Endometrium (tissue), 2 donors: ENCODE data around the gene TRABD.
"Not testable (repeated sequence)": the region's sequence is repeated elsewhere in the genome, so short reads cannot be mapped to it uniquely, and the experiment has no call there.

ENCODE experiments used
- FAIRE-seq: peaks from 2 replicates; lab custom pipeline; 2012; peaks lifted over from hg19 to GRCh38; lab: Jason Lieb, UNC
- donor health status: control.
- donor health status: control.

TRABD gene

DNA sequence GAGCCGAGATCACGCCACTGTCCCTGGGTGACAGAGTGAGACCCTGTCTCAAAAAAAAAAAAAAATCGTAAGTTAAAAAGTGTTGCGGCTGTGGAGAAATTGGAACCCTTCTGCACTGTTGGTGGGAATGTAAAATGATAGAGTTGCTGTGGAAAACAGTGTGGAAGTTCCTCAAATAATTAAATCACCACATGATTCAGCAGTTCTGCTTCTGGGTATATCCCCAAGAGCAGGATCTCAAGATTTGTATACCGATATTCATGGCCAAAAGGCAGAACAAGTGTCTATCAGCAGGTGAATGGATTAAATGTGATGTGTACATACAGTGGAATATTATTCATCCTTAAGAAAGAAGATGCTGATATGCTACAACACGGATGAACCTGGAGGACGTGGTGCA lies 18.9 kb downstream of the TRABD start:
- FAIRE-seq: no peak

DNA sequence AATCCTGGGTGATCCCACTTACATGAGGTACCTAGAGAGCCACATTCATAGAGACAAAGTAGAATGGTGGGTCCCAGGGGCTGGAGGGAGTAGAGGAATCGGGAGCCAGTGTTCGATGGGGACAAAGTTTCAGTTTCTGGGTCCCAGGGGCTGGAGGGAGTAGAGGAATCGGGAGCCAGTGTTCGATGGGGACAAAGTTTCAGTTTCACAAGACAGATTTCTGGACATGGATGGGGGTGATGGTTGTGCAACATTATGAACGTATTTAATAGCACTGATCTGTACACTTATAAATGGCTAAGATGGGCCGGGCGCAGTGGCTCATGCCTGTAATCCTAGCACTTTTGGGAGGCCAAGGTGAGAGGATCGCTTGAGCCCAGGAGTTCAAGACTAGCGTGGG lies 19.3 kb downstream of the TRABD start:
- FAIRE-seq: not testable (repeated sequence)

- no peak for FAIRE-seq
Observed at GRCh38 chr22:50205781-50206569, 20.3 kb downstream of the TRABD start.

GRCh38 chr22:50206599-50206998 lies 20.9 kb downstream of the TRABD start:
- FAIRE-seq: no peak

DNA sequence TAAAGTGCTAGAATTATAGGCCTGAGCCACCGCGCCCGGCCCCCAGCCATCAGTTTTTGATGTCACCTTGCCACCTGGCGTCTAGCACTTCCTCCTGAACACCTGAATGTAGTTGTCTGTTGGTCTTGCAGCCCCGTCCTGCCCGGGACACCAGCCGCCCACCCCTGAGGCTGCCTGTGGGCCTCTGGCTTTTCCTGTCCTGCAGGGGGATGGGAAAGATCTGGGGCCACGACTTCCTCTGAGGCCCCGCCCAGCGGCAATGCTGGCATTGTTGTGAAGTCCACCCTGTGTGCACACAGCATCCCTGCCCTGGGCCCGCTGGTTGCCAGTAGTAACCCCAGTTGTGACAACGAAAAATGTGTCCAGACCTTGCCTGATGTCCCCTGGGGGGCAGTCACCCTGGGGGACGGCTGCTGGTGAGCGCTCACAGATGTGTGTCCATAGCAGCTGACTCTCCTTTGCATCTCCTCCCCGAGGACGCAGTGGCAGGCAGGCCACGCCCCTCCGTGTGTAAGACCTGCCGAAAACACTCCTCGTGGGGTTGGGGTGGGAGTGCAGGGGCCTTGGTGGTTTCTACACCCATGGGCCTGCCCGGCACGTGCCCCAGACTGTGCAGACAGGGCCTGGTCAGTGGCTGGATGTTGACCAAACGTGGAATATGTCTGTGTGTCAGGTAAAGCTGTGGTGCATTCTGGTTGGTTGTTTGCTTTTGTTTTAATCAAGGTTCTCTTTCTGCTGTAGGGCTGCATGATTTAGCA lies 21.8 kb downstream of the TRABD start:
- FAIRE-seq: no peak

- FAIRE-seq: no peak
Observed at GRCh38 chr22:50208430-50208938, 22.8 kb downstream of the TRABD start.

DNA sequence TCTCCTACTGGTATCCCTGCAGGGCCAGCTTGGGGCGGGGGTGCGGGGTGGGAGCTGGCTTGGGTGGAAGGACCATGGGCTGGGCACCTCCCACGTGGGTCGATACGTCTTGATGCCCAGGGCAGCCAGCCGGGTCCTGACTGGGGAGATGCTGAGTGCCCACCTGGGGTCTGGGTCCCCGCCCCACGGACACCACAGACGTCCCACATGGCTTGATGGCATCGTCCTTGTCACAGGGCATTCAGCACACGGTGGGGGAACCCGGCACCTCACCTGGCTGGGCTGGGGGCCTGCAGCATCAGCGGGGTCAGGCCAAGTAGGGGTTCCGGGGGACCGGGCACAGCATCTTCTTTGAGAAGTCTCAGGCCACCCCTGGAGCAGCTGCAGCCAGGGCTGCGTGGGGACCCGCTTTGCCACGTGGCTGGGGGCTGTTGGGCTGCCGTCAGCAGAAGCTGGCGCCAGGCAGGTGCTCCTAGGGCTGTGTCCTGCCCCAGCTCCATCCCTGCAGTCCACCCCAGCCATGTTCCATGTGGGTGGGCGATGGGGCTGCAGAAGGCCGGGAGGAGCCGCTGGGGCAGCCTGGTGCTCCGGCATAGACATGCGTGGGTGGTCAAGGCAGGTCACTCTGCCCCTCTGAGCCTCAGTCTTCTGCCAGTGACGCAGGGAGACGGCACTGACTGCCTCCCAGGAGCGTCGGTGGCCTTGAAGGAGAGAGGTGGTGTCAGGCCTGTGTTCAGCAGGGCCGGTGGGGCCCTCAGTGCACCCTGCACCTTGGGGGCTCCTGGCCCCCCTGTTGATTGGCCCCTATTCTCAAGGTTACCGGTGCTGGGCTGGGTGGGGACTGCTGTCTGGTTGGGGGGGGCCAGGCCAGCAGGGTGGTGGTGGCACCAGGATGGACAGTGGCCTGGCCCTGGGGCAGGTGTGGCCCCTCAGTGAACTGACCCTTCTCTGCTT lies 23.5 kb downstream of the TRABD start:
- FAIRE-seq: no peak

DNA sequence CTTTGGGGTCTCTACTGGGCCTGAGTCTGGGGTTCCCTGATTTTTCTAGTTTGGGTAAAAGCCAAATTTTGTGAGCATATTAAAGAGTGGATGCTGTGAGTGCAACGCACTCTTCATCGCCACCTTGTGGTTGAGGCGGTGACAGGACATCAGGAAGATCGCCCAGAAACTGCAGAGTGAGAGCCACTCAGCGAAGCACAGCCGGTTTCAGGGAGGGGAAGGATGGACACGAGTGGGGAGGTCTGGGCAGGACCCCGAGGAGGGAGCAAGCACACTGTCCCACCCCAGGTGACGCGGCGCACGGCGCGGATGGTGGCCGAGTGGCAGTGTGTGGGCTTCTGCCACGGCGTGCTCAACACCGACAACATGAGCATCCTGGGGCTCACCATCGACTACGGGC lies 24.2 kb downstream of the TRABD start:
- no peak for FAIRE-seq

GRCh38 chr22:50210378-50211139 lies 24.8 kb downstream of the TRABD start:
- no peak for FAIRE-seq

- FAIRE-seq: no peak
Observed at GRCh38 chr22:50211147-50211546, 25.4 kb downstream of the TRABD start.

DNA sequence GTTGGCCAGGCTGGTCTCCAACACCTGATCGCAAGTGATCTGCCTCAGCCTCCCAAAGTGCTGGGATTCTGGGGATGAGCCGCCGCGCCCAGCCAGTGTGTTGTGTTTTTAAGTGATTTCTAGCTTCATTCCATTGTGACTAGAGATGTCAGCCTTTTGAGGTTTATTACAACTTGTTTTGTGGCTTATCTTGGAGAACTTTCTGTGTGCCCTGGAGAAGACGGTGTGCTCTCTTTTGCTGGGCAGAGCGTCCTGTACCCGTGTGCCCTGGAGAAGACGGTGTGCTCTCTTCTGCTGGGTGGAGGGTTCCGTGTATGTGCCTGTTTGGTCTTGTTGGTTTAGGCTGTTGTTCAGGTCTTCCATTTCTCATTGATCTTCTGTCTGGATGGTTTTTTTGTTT lies 27.6 kb downstream of the TRABD start:
- no peak for FAIRE-seq

DNA sequence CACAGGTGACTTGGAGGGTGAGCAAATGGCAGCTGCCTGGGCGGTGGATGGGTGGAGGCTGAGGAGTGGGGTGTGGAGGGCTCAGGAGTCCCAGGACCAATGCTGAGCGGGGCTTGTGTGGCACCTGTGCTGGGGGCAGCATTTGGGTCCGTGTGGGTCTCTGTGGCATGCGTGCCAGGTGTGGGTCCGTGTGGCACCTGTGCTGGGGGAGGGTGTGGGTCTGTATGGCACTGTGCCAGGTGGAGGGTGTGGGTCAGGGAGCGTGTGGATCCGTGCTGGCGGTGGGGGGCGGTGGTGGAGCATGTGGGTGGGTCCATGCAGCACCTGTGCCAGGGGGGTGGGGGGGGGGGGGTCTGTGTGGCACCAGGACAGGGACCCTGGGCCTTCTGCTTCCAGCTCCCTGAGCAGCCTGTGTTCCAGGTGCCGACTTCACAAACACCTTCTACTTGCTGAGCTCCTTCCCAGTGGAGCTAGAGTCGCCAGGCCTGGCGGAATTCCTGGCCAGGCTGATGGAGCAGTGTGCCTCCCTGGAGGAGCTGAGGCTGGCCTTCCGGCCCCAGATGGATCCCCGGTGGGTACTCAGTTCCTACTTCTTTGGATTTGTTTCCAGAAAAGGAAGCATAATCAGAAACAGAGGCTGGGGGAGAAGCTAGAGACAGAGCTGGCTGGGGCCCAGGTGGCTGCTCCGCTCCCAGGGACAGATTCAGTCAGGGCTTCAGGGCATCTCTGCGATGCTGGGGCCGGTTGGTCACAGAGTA lies 29.8 kb downstream of the TRABD start:
- no peak for FAIRE-seq

DNA sequence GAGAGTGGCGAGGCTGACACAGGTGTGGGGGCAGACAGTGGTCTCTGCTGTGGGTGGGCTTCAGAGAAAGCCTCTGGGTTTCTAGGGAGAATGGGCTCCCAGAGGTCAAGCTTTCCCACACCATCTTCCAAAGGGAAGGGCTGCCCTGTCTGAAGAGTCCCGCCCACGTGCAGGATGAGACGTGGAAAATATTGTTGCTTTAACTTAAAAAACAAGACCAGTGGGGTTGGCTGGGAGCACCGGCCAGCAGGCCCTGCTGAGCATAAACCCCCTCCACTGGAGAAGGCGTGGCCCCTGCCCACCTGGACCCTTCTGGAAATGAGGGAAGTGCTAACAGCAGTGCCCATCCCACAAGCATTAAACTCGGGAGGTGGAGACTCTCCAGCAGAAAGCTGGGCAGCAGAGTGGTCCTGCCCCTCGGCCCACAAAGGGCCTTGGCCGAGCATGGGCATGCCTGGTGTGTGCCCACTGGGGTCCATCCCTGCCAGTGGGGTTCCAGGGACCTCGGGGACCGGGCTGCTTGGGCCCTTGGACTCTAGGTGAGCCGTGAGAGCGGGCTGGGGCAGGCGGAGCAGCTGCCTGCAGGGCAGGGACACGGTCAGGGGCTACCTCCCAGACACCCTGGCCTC lies 30.5 kb downstream of the TRABD start:
- no peak for FAIRE-seq

DNA sequence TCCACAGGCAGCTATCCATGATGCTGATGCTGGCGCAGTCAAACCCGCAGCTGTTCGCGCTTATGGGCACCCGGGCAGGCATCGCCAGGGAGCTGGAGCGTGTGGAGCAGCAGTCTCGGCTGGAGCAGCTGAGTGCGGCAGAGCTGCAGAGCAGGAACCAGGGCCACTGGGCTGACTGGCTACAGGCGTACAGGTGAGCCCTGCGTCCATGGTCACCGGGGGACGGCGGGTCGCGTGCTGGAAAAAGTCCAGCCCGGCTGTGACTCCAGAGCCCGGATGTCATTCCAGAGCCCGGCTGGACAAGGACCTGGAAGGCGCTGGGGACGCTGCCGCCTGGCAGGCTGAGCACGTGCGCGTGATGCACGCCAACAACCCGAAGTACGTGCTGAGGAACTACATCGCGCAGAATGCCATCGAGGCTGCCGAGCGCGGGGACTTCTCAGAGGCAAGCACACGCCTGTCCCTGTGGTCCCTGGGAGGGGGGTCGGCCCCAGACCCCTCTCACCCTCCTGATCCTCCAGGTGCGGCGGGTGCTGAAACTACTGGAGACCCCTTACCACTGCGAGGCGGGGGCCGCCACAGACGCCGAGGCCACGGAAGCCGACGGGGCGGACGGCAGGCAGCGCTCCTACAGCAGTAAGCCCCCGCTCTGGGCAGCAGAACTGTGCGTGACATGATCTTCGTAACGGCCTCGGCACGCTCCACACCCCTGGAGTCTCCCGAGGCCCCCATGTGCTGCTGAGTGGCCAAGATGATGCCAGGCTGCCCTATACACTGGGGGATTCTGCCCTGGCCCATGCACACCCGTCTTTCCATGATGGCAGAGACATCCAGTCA lies 31.2 kb downstream of the TRABD start:
- FAIRE-seq: no peak

GRCh38 chr22:50217543-50218152 lies 31.9 kb downstream of the TRABD start:
- FAIRE-seq: no peak

DNA sequence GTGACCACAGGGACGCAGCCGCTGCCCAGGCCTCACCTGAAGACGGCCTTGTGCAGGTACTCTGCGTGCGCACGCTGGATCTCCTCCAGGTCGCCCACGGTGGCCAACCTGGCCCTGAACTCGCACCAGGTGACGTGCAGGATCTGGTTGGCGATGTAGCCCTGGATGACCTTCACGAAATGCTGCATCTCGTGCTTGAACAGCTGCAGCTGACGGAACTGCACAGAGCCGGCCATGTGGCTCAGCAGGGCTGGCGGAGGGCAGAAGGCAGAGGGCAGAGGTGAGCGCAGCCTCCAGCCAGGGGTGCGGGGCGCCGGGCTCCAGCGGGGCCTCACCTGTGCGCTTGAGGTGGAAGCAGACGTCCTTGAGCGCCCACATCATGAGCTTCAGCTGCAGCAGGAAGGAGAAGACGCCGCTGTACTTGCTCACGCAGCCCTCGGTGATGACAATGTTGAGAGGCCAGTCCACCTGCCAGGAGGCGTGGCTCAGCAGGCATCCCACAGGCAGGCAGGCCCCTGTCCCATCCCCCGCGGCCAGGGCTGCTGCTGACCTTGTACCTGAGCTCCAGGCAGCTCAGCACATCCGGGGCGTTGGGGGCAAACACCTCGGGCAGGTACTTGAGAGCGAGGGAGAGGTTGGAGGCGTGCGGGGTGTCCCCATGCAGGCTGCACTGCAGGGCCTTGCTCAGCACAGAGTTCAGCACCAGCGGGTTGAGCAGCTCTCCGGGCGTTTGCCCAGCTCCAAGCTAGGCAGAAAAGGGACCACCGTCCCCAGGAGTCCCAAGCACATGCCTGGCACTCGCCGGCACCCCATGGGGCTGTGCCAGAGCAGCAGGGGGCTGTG lies 32.7 kb downstream of the TRABD start:
- FAIRE-seq: no peak

GRCh38 chr22:50218996-50219727 lies 33.4 kb downstream of the TRABD start:
- FAIRE-seq: no peak
